Brain microvascular endothelial cell (primary cell): ENCODE results near the gene DAD1.
"Not testable (repeated sequence)": the region's sequence is repeated elsewhere in the genome, so short reads cannot be mapped to it uniquely, and the experiment has no call there.

Experiments
- DNase-seq: peaks from one replicate; pipeline ENCODE4 v3.0.0-alpha.2; 2020
- H3K27ac ChIP-seq: fragments of 250-450 bp; sonication (Bioruptor Pico); 2 replicates; pipeline ENCODE4 v1.5.1; 2020; ENCODE audit warnings: mild to moderate bottlenecking, moderate library complexity
- H3K27me3 ChIP-seq: fragments of 250-450 bp; sonication (Bioruptor Pico); replicated peaks from 2 replicates; pipeline ENCODE4 v1.5.1; 2020; ENCODE audit warnings: mild to moderate bottlenecking
- H3K36me3 ChIP-seq: fragments of 250-450 bp; sonication (Bioruptor Pico); replicated peaks from 2 replicates; pipeline ENCODE4 v1.5.1; 2020; ENCODE audit warnings: mild to moderate bottlenecking
- H3K4me3 ChIP-seq: 2 replicates; pipeline ENCODE4 v1.5.1; 2011; ENCODE audit warnings: low read depth, mild to moderate bottlenecking, control low read depth, low read length, moderate library complexity
- in situ Hi-C: cut with HindIII; loops from 2 replicates; pipeline ENCODE4 v1.10.0; 2017; ENCODE audit warnings: low sequenced_read_pairs, low pct_ligation_motif_present
- TF ChIP-seq, protein P1 (sequence below): IDR thresholded peaks from 2 replicates; pipeline ENCODE4 v1.5.1; 2011; ENCODE audit warnings: low read depth, mild to moderate bottlenecking, moderate library complexity, low read length, control low read depth, inconsistent platforms; ENCODE audit errors: missing control alignments

The DAD1 gene

DNA sequence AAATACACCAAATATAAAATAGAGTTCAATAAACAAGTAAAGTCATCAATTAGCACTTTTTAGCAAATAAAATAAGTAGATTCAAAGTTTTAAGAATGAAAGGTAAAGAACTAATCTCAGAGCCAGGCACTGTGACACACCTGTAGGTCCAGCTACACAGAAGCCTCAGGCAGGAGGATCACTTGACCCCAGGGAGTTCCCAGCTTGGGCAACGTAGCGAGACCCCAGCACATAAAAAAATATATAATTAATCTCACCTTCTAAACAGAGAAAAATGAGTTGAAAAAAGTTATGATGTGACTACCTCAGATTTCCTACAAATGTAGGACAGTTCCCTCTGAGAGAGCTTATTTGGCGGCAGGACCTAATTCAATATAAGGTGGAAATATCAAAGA, 19.3 kb downstream of the DAD1 start:
- Histone ChIP-seq H3K4me3 (no peak overlapping the region), H3K27ac (no peak overlapping the region), H3K36me3 (peaks cover 46% of the 10 kb centered on the region), H3K27me3 (no peaks in the 10 kb centered on the region)
- no peak for DNase-seq
- TF ChIP-seq, protein P1, sequence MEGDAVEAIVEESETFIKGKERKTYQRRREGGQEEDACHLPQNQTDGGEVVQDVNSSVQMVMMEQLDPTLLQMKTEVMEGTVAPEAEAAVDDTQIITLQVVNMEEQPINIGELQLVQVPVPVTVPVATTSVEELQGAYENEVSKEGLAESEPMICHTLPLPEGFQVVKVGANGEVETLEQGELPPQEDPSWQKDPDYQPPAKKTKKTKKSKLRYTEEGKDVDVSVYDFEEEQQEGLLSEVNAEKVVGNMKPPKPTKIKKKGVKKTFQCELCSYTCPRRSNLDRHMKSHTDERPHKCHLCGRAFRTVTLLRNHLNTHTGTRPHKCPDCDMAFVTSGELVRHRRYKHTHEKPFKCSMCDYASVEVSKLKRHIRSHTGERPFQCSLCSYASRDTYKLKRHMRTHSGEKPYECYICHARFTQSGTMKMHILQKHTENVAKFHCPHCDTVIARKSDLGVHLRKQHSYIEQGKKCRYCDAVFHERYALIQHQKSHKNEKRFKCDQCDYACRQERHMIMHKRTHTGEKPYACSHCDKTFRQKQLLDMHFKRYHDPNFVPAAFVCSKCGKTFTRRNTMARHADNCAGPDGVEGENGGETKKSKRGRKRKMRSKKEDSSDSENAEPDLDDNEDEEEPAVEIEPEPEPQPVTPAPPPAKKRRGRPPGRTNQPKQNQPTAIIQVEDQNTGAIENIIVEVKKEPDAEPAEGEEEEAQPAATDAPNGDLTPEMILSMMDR, result no peak
- in situ Hi-C loops, result loop anchor here (10.0 kb wide), 1 partner anchor 75 kb away; the partner anchor contains the start of gene OR6J1

DNA sequence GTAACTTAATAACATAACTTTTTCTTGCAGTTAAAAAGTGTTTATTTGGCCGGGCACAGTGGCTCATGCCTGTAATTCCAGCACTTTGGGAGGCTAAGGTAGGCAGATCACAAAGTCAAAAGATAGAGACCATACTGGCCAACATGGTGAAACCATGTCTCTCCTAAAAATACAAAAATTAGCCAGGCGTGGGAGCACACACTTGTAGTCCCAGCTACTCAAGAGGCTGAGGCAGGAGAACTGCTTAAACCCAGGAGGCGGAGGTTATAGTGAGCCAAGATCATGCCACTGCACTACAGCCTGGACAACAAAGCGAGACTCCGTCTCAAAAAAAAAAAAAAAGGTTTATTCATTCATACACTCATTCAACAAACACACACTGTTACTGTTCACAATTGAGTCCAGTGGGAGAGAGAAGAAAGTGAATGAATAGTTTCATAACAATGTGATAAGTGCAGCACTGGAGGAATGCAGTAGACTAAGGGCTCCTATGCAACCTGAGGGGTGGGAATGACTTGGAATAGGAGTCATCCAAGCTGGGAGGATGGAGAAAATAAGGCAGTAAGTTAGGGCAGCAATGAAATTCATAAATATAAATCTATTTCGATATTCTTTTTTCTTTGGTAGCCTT, 19.8 kb downstream of the DAD1 start:
- TF ChIP-seq, protein P1, result no peak
- peaks cover 45% of the 10 kb centered on the region for H3K36me3 ChIP-seq
- no peaks in the 10 kb centered on the region for H3K27me3 ChIP-seq
- no peak overlapping the region for H3K4me3 ChIP-seq
- H3K27ac ChIP-seq, result no peak overlapping the region
- in situ Hi-C loops, result no loop called here
- no peak for DNase-seq

DNA sequence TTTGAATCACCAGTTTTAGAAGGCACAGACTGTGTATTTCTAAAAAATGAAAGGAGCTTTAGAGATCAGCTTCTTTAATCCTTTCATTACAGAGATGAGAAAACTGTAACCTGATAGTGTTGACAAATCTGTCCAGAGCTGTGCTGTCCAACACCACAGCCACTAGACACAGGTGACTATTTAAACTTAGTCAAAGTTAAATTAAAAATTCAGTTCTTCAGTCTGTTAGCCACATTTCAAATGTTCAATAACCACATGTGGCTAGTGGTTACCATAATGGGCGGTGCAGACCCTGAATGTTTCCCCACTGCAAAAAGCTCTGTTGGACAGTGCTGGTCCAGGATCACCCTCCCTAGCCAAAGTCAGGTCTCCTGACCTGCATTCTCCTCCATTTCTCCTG, 21.6 kb downstream of the DAD1 start:
- no peak for DNase-seq
- Histone ChIP-seq H3K36me3 (peaks cover 45% of the 10 kb centered on the region), H3K4me3 (no peak overlapping the region), H3K27me3 (no peaks in the 10 kb centered on the region), H3K27ac (no peak overlapping the region)
- in situ Hi-C loops, result no loop called here
- TF ChIP-seq, protein P1, result no peak

DNA sequence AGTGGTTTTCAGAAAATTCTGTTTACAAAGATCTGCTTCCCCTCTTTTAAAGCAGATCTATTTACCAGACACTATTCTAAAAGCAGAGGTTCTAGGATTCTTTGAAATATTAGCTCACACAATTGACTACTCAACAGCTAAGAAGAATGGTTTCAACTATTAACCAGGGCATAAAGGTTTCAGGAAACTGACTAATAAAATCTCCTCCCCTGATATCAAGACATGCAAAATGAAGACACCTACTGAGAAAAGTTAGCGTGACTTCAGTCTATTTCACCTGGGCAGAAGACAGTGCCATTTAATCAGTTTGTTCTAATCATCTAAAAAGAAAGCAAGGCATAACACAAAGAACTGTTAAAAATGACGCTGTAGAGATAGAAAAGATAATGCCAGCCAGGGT, 22.2 kb downstream of the DAD1 start:
- in situ Hi-C loops, result no loop called here
- no peak for DNase-seq
- Histone ChIP-seq H3K36me3 (peaks cover 45% of the 10 kb centered on the region), H3K27ac (no peak overlapping the region), H3K27me3 (no peaks in the 10 kb centered on the region), H3K4me3 (no peak overlapping the region)
- TF ChIP-seq, protein P1, result no peak

DNA sequence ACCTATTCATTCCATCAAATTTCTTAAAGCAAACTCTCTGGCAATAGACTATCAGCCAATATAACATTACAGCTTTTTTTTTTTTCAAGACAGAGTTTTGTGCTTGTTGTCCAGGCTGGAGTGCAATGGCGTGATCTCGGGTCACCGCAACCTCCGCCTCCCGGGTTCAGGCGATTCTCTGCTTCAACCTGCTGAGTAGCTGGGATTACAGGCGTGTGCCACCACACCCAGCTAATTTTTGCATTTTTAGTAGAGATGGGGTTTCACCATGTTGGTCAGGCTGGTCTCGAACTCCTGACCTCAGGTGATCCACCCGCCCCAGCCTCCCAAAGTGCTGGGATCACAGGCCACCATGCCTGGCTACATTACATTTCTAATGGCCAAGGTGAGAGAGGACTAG, 22.8 kb downstream of the DAD1 start:
- peaks cover 41% of the 10 kb centered on the region for H3K36me3 ChIP-seq
- H3K27ac ChIP-seq, in situ Hi-C loops: not testable (repeated sequence)

DNA sequence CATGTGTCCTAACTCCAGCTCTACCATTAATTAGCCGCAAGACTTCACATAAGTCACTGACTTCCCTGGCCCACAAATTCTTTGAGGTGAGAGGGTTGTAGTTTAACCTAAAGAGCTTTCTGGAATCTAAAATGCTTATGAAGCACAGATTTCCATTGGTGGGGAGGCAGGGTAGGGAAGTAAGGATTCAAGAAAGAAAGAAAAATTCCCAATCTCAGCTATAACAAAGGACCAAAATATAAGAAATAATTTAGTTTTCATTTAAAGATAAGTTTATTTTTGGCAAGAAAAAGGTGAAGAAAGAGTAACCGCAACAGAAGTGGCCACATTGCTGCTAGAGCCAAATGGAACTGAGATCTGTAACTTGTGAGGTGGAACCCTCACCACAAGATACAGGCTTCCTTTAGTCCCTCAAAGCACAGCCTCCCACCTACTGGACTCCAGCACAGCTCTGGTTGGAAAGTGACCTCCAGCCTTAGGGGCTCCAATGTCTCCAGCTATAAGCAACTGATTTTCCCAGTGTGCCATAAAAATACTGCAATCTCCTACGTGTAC, 23.6 kb downstream of the DAD1 start:
- Histone ChIP-seq H3K4me3 (no peak overlapping the region), H3K27me3 (no peaks in the 10 kb centered on the region), H3K36me3 (peaks cover 39% of the 10 kb centered on the region), H3K27ac (no peak overlapping the region)
- TF ChIP-seq, protein P1, result no peak
- no peak for DNase-seq
- in situ Hi-C loops, result no loop called here

More for the DNA sequence above, 22.8 kb downstream of the DAD1 start:
- not testable (repeated sequence) for H3K4me3 ChIP-seq, DNase-seq, H3K27me3 ChIP-seq
